Measurements from ENCODE around the gene PRKCB.
"Not testable (repeated sequence)": the region's sequence is repeated elsewhere in the genome, so short reads cannot be mapped to it uniquely, and the experiment has no call there.

PRKCB gene

DNA sequence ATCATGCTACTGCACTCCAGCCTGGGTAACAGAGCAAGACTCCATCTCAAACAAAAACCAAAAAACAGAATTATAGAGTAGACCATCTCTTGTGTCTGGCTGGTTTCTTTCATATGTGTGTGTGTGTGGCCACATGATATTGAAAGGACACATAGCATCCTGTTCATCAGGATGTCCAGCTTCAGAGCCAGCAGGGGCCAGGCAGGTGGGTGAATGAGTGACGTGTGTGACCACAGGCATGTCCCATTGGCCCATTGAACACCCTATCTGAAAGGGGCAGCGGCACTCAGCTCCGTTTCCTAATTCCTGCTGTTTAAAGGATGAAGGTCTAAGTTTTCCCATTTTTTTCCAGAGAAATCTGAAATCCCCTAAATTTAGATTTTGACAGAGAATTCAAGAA is 174.2 kb downstream of the PRKCB start:
- no peak for DNase-seq

DNA sequence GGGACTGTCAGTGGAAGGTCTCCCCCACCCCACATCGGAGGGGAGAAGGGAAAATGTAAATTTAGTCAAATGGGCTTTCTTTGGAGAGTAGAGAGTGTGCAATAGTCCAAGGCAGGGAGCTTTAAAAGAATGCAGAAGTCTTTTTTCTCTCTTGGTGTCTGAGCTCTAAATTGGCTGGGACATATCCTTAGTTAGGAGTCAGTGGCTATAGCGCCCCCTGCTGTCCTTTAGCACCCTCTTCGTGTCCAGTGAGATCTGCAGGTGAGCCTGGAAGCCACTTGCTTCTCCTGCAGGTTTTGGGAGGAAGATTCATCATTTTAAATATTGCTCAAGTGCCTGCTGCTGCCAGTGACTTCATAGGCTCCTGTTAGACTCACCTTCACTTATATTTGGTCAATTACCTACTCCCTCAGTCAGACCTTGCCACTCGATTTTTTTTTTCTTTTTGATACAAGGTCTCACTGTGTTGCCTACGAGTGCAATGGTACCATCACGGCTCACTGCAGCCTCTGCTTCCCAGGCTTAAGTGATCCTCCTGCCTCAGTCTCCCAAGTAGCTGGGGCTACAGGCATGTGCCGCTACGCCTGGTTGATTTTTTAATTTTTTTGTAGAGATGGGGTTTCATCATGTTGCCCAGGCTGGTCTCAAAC is 174.8 kb downstream of the PRKCB start:
- DNase-seq = peak; percentile 24

DNA sequence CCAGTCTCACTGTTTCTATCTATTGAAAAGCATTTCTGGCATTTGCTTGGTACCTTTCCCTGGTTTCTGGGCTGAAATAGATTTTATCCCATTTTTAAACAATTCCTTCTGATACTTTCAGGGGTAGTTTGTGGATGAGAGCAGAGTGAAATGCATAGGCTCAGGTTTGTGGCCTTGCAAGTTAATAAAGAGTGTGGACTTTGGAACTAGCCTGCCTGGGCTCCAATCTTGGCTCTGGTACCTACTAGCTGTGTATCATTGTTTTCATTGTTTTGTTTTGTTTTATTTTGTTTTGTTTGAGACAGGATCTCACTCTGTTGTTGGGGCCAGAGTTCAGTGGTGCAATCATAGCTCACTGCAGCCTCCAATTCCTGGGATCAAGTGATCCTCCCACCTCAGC is 175.5 kb downstream of the PRKCB start:
- DNase-seq = no peak

DNA sequence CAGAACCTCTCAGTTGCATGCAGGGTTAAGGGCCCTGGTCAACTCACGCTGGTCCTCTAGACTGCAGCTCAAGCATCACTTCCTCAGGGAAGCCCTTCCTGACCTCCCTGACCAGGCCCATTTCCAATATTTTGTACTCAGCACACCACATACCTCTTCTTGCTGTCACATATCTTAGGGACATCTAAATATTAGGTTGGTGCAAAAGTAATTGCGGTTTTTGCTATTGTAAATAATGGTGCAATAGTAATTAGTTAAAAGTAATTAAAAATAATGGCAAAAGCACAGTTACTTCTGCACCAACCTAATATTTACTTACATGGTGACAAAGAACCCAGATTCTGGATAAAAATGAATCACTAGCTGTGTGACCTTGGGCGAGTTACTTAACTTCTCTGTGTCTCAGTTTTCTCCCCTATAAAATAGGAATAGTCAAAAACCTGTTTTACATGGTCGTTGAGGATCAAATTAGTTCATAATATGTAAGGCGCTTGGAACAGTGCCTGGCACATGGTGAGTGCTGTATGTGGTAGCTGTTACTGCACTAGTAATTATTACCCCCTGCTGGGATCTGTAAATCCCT is 177.4 kb downstream of the PRKCB start:
- no peak for DNase-seq

DNA sequence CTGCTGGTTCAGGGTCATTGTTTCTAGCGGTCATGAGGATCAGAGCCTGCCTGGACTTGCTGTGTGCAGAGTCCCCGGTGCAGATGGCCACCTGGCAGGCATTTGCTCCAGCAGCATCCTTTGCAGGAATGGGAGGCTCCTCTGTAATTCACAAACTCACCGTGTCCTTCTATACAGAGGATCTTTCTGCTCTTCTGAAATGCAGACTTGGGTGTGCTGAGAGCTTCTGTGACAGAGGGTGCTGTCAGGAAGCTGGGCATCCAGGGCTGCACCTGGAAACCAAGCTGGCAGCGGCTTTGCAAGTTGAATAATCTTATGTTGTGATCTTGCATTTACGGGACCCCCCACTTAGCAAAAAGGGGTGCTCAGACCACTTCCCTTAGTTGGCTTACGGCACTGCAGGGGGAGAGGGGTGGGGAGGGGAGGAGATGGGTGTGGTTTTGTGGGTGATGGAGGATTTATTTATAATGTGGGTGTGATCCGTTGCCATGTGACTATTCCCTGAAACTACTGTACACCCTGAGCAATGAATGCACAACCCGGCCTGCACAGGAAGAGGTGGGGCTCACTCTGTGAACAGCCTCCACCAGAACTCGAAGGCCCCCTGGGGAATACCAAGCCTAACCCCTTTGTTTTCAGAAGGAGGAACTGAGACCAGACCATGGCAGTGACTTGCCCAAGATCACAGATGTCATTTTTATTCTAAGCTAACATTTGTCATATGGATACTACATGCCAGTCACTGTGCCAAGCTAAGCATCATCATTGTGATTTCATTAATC is 178.3 kb downstream of the PRKCB start:
- no peak for DNase-seq

DNA sequence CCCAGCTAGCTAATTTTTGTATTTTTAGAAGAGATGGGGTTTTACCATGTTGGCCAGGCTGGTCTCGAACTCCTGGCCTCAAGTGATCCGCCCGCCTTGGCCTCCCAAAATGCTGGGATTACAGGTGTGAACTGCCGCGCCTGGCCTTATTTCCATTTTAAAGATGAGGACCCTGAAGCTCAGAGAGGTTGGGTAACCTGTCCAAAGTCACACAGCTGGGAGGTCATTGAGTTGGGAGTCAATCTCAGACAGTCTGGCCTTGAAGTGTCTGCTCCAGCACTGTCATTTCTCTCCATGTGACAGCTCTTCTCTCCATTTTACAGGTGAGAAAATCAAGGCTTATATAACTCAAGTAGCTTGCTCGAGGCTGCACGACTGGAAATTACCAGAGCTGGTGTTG is 179.2 kb downstream of the PRKCB start:
- DNase-seq = not testable (repeated sequence)

DNA sequence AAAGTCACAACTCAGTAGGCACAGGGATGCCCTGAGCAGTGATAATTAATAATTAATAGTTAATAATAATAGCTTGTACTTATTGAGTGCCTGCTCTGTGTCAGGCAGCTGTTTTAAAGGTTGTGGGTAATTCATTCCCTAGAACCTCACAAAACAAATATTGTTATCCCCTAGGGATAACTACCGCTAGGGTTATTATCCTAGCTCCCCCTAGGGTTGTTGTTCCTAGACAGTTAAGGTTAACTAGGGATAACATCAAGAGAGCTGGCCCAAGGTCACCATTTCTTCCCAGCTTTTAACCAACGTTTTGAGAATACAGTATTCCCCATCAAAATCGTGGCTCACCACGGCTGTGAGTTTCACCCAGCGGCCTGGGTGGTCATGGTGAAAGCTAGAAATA is 180.1 kb downstream of the PRKCB start:
- DNase-seq = no peak

DNA sequence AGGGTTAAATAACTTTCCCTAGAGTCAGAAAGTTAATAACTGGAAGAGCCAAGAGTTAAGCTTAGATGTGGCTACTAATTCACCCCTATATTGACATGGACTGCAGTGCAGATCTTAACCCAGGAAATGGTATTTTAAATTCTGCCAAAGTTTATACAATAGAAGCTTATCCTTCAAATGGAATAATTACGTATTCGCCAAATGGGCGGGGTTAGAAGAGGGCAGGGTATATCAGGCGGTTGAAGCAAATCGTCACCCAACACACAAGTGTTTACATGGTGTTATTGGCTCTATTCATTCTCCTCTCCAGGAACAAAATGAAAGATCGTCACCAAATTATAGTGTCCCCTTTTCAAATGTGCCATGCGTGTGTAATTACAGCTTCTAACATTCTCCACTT is 182.7 kb downstream of the PRKCB start:
- no peak for DNase-seq

DNA sequence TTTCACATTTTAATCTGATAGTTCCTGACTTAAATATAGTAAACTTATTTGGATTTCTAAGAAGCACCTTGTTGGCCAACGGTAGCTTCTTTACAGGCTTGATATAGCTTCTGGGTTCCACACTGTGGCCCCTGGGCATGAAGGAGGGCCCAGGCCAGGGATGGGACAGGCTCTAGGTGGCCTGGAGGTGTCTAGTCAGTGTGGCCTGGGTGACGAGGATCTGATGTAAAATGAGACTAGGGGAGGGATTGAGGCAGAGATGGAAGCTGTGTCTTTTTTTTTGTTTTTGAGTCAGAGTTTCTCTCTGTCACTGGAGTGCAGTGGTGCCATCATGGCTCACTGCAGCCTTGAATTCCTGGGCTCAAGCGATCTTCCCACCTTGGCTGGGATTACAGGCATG is 187.0 kb downstream of the PRKCB start:
- no peak for DNase-seq

DNA sequence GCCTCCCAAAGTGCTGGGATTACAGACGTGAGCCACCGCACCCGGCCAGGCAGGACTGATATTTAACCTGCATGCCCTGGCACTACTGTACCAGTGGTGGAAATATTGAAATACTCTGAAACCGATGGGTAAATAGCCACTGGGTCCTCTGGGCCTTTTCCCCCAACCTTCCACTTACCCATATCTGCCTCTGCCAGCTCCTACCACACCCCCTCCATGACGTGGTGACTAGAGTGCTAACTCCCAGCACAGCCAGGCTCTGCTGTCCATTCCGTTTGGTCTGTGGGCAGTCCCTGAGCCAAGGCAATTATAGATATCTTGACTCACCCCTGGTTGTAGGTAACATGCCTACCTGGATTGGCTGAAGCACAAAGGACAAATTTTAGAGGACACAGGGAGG is 187.8 kb downstream of the PRKCB start:
- no peak for DNase-seq

DNA sequence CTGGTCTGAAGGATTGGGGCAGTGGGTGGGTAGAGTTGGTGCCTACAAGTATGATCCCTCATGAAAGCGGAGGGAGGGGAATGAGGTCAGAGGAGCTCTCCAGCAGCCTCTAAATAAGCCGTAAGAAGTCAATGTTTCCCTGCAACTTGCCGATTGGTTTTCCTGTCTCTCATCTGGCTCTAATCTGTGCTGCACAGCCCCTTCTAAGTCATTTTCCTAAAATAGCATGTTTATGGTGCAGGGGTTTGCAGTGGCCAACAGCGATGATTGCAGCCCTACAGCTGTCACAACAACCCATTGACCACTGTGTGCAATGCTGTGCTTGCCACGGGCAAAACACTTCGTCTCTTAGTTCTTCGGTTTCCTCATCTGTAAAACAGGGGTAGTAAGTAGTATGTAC is 189.2 kb downstream of the PRKCB start:
- no peak for DNase-seq

DNA sequence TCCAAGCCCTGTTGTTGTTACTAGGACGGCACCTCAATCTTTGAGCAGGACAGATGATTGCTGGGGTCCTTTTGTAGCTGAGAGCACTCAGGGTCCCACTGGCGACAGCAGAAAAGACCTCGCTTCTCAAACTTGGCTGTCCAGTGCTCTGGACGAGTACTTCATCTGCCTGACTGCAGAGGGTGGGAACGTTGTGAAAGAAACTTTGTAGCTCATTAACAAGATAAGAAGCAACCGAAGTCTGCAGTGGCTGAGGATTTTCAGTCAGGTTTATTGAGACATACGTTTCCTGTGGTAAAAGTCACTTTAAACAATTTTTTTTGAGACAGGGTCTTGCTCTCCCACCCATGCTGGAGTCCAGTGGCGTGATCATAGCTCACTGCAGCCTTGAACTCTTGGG is 191.7 kb downstream of the PRKCB start:
- no peak for DNase-seq

DNA sequence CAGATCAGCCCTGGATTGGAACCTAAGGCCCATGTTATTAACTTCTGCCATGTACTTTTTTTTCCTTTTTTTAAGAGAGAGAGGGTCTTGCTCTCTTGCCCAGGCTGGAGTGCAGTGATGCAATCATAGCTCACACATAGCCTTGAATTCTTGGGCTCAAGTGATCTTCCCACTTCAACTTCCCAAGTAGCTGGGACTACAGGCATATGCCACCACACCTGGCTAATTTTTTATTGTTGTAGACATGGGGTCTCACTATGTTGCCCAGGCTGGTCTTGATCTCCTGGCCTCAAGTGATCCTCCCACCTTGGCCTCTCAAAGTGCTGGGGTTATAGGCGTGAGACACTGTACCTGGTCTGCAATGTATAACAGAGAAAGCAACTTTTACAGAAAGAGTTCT is 194.1 kb downstream of the PRKCB start:
- DNase-seq = not testable (repeated sequence)

DNA sequence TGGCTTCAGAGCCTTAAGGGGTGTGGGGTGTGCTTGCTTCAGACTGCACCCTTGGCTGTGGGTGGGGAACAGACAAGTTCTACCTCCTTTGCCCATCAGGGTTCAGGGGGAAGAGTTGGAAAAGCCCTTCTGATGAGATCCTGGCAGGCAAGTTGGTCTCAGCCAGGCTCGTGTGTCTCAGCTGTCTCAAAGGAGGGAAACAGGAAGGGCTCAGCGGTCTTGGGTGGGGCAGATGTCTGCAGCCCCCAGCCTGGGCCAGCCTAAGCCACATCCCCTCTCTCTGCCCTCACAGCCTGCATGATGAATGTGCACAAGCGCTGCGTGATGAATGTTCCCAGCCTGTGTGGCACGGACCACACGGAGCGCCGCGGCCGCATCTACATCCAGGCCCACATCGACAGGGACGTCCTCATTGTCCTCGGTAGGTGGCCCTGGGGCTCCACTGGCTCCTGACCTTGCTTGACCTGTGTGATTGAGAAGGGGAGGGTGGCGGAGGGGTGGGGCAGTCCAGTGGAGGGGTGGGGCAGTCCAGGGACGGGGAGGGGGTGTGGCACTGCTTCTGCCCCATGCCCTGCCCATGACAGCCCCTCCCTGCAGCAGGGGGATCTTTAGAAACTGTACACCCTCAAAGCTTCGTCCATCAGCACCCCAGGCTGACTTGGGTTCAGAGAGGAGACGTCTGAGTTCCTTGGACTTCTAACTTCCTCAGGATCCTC is 199.5 kb downstream of the PRKCB start:
- DNase-seq = no peak

DNA sequence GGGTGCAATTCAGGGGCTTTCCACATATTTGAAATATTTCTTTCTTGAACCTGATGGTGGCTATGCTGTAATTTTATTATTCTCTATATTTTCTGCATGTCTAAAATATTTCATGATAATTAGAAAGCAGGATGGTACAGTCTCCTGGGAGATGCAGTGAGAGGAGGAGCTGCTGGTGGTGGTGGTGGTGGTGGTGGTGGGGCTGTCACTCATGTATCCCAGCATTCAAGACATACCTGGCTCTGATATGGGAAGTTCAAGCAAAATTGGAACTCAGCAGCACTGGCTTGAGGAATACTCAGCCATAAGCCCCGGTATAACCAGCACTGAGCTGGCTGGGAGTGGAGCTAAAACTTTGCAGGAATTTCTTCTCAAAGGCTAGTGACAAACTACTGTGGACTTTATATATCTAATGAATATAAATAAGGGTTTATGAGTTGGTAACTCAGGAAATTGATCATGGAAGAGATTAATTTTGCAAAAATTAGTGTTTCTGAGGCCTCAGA is 200.3 kb downstream of the PRKCB start:
- no peak for DNase-seq

DNA sequence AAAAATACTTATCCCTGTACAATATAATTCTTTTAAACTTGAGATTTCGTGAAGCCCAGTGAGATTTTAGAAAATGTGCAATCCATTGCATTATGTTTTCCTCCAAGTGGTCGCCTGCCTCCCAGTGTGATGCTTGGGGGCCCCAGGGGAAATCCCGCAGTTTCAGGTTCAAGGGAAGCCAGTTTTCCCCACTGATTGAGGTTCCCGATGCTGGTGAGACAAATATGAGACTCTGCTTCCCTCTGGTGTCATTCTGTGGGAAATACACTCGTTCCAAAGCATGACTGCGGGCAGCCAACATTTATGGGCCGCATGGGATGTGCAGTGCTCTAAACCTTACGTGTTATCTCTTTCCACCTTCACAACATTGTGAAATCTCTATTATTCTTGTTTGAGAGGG is 200.8 kb downstream of the PRKCB start:
- DNase-seq = peak; percentile 41

DNA sequence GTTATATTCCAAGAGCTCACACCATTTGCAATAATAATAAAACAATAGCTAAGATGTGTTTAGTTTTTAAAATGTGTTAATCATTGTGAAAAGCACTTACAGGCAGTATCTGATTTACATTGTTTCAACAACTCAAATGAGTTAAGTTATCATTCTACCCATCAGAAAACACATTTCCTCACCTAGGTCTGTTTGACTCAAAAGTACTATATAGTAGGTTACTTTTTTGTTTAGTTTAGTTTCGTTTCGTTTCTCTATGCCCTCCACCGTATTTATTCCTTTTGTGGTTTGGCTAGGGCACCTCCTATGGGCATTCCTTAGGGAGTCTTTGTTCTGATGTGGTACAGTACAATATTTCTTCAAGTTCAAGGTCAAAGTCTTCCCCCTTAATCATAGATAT is 201.6 kb downstream of the PRKCB start:
- DNase-seq = no peak

DNA sequence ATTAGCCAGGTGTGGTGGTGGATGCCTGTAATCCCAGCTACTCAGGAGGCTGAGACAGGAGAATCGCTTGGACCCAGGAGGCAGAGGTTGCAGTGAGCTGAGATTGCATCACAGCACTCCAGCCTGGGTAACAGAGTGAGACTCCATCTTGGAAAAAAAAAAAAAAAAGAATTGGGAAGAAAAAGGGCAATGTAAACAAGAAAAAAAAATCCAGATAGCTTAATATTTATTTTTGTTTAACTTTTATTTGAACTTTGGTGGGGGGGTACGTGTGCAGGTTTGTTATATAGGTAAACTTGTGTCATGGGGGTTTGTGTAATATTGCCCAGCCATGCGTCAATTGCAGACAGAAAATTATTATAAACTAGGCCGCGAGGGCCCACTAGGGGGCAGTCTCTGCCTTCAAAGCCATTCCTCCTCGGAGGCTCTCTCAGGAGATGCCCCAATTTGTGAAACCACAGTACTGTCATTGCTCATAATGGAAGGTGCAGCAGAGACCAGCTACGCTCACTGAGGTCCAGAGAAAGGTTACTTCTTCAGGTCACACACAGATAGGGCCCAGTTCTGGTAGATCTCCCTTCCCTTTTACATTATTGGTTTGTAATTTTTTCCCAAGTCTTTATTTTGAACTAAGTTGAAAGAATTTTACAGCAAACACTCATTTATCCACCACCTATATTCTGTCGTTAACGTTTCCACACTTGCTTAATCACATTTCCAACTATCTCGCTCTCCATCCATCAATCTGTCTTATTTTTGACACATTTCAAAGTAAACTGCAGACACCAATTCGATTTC is 206.2 kb downstream of the PRKCB start:
- peak; percentile 15 for DNase-seq

DNA sequence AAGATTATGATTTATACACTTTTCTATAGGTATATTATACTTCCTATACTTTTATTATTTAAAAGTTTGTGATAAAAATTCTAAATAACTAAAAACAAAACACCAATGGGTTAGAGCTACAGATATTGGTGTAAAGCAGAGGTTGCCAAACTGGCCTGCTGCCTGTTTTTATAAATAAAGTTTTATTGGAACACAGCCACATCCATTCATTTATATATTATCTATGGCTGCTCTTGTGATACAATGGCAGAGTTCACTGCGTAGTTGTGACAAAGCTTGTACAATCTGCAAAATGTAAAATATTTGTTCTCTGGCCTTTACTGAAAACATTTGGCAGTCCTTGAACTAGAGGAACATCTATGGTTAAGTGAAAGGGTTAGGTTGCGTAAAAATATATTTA is 208.7 kb downstream of the PRKCB start:
- DNase-seq = no peak

DNA sequence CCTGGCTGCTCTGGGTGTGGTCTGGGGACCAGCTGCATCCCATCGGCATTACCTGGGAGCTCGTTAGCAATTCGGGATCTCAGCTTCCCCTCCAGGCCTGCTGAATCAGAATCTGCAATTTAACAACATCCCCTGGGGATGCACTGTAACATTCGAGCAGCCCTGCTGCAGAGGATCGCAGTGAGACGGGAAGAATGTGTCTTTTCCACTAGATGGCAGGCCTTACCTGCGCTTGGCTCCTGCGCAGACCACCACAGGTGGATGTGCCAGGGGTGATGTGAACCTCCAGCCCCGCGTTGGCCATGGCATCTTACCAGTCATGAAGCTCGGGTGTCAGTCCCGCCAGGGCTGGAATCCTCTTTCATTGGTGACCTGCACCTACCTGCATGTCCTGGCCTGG is 209.9 kb downstream of the PRKCB start:
- peak; percentile 6 for DNase-seq

DNA sequence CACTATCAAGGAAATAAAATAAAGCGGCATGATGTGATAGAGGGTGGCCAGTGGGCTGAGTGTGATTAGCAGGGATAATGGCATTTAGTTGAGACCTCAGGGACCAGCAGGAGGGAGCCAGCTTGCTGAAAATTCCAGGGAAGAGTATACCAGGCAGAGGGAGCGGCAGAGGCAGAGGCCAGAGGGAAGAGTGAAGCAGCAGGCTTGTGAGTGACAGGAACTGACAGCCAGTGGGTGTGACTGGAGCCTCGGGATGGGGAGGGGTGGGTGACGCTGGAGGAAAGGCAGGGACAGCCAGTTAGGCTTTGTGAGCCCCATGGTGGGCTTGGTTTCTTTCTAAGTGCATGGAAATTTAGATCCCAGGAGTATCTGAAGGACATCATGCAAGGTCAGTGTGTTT is 210.7 kb downstream of the PRKCB start:
- DNase-seq = no peak

DNA sequence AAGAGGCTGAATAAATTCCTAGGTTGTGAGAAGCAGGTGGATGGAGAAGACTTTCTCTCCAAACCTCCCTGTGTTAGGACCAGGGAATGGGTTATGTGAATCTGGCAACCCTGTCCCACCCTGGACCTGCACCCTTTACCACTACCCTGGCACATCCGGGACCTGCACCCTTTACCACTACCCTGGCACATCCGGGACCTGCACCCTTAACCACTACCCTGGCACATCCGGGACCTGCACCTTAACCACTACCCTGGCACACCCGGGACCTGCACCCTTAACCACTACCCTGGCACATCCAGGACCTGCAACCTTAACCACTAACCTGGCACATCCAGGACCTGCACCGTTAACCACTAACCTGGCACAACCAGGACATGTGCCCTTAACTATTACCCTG is 213.3 kb downstream of the PRKCB start:
- no peak for DNase-seq
